Suprapubic skin (tissue), 4 donors: ENCODE data around the gene UTRN.

ENCODE experiments used
- CTCF ChIP-seq, 2 donors: fragments of 200-600 bp in 1 of 2; fragments of 450-650 bp in 1 of 2; sonication (generic) in 1 of 2; IDR thresholded peaks; one replicate each; pipeline ENCODE4 v1.5.1; 2016 to 2019; ENCODE audit warnings: antibody characterized with exemption in 2 of 2, mild to moderate bottlenecking in 1 of 2, moderate library complexity in 1 of 2
- EP300 ChIP-seq: sonication (generic); formaldehyde crosslinking; IDR thresholded peaks from one replicate; pipeline ENCODE4 v1.6.1; 2017; ENCODE audit warnings: antibody characterized with exemption
- POLR2A ChIP-seq, 2 donors: fragments of 450-650 bp; IDR thresholded peaks; one replicate each; pipeline ENCODE4 v1.6.1; 2017; ENCODE audit warnings: antibody characterized with exemption in 2 of 2, mild to moderate bottlenecking in 2 of 2, moderate library complexity in 2 of 2
- POLR2AphosphoS5 ChIP-seq, 3 donors: sonication (generic); formaldehyde crosslinking; IDR thresholded peaks; one replicate each; pipeline ENCODE4 v1.6.1; 2017; ENCODE audit warnings: antibody characterized with exemption in 3 of 3

- TF ChIP-seq CTCF (IDR thresholded peaks at IDR 0.05) (no peak), POLR2A (IDR thresholded peaks at IDR 0.05) (no peak), EP300 (no peak), POLR2AphosphoS5 (IDR thresholded peaks at IDR 0.05) (no peak)
These were observed 22.4 kb upstream of the UTRN start for GRCh38 chr6:144262470-144263369.
